ENCODE measurements around the gene PRAME.

Gene PRAME

DNA sequence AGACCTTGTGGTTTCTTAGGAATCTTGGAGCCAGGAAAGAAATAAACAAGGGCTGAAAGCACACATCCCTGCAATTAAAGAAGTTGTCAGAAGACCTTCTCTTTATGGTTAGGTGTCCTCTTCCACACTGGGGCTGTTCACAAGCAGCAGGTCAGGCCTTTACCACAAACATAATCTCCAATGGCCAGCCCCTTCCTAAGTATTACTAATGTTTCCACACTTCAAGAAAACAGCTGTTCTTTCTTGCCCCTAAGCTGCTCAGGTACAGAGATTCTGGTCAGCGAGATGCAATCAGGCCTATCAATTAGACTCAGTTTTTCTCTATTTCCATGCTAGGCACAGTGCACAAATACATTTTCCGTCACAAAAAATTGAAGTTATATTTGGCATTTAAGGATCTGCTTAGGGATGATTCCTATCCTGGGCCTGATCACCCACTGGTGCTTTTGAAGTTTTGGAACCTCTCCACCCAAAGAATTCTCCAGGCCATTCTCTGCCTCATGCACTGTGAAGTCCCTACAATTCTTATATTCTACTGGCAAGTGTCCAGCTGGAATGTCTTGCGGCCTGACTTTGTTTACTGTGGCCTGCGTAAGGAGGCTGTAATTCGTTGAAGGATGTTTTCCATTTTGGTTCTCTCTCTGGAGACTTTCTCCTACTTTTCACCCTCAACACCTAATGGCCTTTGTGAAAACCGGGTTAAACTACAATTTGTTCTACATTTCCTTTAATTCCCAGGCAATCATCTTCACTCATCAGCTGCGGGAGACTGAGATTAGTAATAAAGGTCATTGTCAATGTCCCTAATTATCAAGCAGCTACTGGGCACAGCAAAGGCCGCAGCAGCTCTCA, 5.1 kb downstream of the PRAME start:
- in situ Hi-C loops (cut with MboI; ENCODE audit: low sequenced_read_pairs, unreplicated experiment), result no loop called here
- no peak for DNase-seq (ENCODE audit: low spot score)

DNA sequence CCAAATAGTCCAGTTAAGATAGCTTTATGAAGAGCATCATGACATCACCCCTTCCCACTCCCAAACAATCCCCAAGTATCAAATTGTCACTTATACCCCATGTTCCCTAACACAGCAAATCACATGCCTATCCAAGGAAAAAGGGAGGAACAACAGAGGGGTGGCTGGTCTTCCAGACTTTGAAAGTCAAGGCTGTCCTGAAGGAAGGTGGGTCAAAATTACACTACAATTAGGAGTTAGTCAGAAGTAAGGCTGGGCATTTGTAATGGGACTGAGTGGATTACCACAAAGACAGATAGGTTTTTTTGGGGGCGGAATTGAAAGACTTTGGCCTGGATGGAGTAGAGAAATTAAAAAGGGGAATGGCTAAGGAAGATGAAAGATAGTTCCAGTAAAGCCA, 5.9 kb downstream of the PRAME start:
- in situ Hi-C loops (cut with MboI; ENCODE audit: low sequenced_read_pairs, unreplicated experiment), result no loop called here
- TF ChIP-seq, protein P1, sequence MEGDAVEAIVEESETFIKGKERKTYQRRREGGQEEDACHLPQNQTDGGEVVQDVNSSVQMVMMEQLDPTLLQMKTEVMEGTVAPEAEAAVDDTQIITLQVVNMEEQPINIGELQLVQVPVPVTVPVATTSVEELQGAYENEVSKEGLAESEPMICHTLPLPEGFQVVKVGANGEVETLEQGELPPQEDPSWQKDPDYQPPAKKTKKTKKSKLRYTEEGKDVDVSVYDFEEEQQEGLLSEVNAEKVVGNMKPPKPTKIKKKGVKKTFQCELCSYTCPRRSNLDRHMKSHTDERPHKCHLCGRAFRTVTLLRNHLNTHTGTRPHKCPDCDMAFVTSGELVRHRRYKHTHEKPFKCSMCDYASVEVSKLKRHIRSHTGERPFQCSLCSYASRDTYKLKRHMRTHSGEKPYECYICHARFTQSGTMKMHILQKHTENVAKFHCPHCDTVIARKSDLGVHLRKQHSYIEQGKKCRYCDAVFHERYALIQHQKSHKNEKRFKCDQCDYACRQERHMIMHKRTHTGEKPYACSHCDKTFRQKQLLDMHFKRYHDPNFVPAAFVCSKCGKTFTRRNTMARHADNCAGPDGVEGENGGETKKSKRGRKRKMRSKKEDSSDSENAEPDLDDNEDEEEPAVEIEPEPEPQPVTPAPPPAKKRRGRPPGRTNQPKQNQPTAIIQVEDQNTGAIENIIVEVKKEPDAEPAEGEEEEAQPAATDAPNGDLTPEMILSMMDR (IDR thresholded peaks at IDR 0.05; ENCODE audit: borderline replicate concordance, control extremely low read depth, extremely low read depth, insufficient read depth, missing control alignments), result no peak
- no peak for DNase-seq (ENCODE audit: low spot score)

More for the DNA sequence above, 5.1 kb downstream of the PRAME start:
- TF ChIP-seq, protein P1 (IDR thresholded peaks at IDR 0.05; ENCODE audit: borderline replicate concordance, control extremely low read depth, extremely low read depth, insufficient read depth, missing control alignments), result no peak

DNA sequence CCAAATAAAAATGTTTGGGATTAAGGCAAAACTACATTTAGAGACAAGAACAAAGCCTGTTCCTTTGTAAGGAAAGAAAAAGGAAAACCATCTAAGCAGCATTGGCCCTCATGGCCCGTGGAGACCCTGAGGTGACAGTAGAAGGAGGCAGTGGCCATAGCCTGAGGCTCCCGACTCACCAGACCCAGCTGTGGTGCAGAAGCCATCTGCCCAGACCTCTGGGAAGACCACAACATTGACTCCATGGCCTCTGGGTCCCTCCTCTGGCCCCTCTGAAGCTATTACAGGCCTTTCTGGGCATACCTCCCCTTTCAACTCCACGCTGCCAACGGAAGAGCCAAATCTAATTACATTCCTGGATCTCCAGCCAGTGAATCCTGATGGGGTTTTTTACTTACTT, 6.4 kb downstream of the PRAME start:
- in situ Hi-C loops (cut with MboI; ENCODE audit: low sequenced_read_pairs, unreplicated experiment), result no loop called here
- TF ChIP-seq, protein P1 (IDR thresholded peaks at IDR 0.05; ENCODE audit: borderline replicate concordance, control extremely low read depth, extremely low read depth, insufficient read depth, missing control alignments), result no peak
- DNase-seq (ENCODE audit: low spot score), result peak; percentile 54

DNA sequence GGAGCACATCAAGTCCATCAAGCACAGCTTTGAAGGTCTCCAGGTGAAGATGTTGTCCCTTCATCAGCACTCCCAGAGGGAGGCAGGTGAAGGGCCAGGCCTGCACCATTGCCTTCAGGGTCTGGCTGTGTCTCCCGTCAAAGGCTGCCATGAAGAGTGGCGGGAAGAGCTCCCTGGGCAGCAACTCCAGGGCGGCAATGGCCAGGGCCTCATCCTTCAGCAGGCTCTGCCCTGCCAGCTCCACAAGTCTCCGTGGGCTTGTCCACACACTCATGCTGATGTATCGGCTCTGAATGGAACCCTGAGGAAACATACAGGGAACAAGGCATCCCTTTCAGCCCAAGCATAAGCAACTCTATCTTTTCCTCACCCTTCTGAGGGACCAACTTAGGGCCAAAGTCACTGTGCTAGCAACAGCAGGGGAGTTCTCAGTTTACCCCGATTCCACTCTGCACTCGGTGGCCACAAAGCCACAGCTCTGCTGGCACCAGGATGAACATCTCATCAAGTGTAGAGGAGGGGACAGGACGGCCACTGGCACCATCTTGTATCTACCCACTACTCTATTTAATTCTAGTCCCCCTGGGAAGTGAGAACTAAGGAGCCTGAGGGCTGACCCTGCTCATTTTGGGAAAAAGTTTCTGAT, 8.2 kb downstream of the PRAME start:
- in situ Hi-C loops (cut with MboI; ENCODE audit: low sequenced_read_pairs, unreplicated experiment), result no loop called here
- no peak for DNase-seq (ENCODE audit: low spot score)
- TF ChIP-seq, protein P1 (IDR thresholded peaks at IDR 0.05; ENCODE audit: borderline replicate concordance, control extremely low read depth, extremely low read depth, insufficient read depth, missing control alignments), result no peak

DNA sequence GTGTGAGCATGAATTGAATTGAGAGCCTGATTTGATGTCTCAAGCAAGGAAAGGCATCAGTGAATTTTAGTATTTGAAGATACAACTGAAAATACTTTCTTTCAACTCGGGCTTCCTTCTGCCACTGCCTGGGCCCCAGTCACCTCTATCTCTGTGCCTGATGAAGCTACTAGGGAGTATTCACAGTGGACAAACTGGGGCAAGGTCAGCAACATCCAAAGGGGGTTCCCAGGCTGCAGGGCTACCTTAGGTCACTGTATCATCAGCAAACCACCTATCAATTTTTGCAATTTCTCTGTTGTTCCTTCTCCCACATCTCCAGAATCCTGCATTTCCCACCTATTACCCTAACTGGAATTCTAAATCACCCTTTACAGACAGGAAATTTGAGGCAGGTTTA, 10.2 kb downstream of the PRAME start:
- in situ Hi-C loops (cut with MboI; ENCODE audit: low sequenced_read_pairs, unreplicated experiment), result no loop called here
- no peak for DNase-seq (ENCODE audit: low spot score)
- TF ChIP-seq, protein P1 (IDR thresholded peaks at IDR 0.05; ENCODE audit: borderline replicate concordance, control extremely low read depth, extremely low read depth, insufficient read depth, missing control alignments), result no peak

DNA sequence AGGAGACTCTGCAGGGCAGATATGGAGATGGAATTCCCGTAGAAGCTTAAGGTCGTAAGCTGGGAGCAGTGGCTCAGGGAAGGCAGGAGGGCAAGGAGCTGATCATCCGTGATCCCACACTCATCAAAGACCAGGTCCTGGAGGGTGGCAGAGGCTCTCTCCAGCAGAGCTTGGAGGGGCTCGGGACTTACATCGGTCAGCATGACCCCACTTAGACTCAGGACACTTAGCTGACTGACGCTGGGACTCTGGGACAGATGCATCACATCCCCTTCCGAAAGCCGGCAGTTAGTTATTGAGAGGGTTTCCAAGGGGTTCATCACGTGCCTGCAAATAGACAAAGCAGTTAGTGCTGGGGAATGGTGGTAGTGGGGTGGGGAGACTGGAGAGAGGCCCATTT, 10.7 kb downstream of the PRAME start:
- in situ Hi-C loops (cut with MboI; ENCODE audit: low sequenced_read_pairs, unreplicated experiment), result no loop called here
- DNase-seq (ENCODE audit: low spot score), result no peak
- TF ChIP-seq, protein P1 (IDR thresholded peaks at IDR 0.05; ENCODE audit: borderline replicate concordance, control extremely low read depth, extremely low read depth, insufficient read depth, missing control alignments), result no peak

Measured in GM13976 (cell line).